B cell (primary cell): ENCODE results near the gene TNIK. TPM values are rescaled to one million over a fixed set of nuclear protein-coding genes. Genes with fewer than 3 reads are reported as not detected.

Experiments used
- ATAC-seq: fragments of 200-7000 bp; cut with Tn5 transposase; one replicate; pipeline ENCODE4 v1.10.0; 2021; ENCODE audit warnings: low read depth, mild to moderate bottlenecking, moderate number of reproducible peaks, moderate library complexity
- CTCF ChIA-PET: fragments of 350-600 bp; sonication (Branson Sonifier 250); formaldehyde crosslinking; loops from one replicate; lab custom pipeline; 2021; ENCODE audit warnings: antibody characterized with exemption, inconsistent platforms; lab: Charles Lee
- POLR2A ChIA-PET: fragments of 350-600 bp; sonication (Branson Sonifier 250); formaldehyde crosslinking; loops from one replicate; lab custom pipeline; 2021; ENCODE audit warnings: antibody characterized with exemption; lab: Charles Lee
- DNase-seq: peaks from one replicate; pipeline ENCODE4 v3.0.0; 2013
- H2AFZ ChIP-seq: 2 replicates; pipeline ENCODE4 v1.6.1; 2012; ENCODE audit warnings: mild to moderate bottlenecking, low read depth, low read length; ENCODE audit not compliant: insufficient read depth, poor library complexity, severe bottlenecking
- H3K27ac ChIP-seq, 2 donors: 1 replicate in 1 of 2; 2 replicates in 1 of 2; pipeline ENCODE4 v1.5.1; 2012 to 2013; ENCODE audit warnings: low read length in 2 of 2, mild to moderate bottlenecking in 2 of 2, moderate library complexity in 1 of 2
- H3K27me3 ChIP-seq, 4 experiments: fragments of 200-600 bp in 1 of 4; sonication (generic) in 1 of 4; replicated peaks in 1 of 4; 1 replicate in 2 of 4; 2 replicates in 2 of 4; pipeline versions ENCODE4 v1.6.1 to v1.7.0; 2013 to 2016; ENCODE audit warnings: low read length in 3 of 4, mild to moderate bottlenecking in 2 of 4, mixed read lengths in 1 of 4, moderate library complexity in 1 of 4; ENCODE audit not compliant: insufficient read depth in 4 of 4, control insufficient read depth in 3 of 4; ENCODE audit errors: control extremely low read depth in 1 of 4
- H3K36me3 ChIP-seq, 2 experiments: replicated peaks in 1 of 2; 1 replicate in 1 of 2; 2 replicates in 1 of 2; pipeline versions ENCODE4 v1.6.1 to v1.7.1; 2013; ENCODE audit warnings: low read length in 1 of 2; ENCODE audit not compliant: insufficient read depth in 2 of 2, control insufficient read depth in 1 of 2; ENCODE audit errors: control extremely low read depth in 1 of 2, extremely low read depth in 1 of 2
- H3K4me1 ChIP-seq, 2 donors: fragments of 200-600 bp in 1 of 2; sonication (generic) in 1 of 2; 1 replicate in 1 of 2; 2 replicates in 1 of 2; pipeline versions ENCODE4 v1.5.1 to v1.6.1; 2013 to 2017; ENCODE audit warnings: low read length in 2 of 2; ENCODE audit not compliant: control insufficient read depth in 2 of 2, insufficient read depth in 2 of 2
- H3K4me2 ChIP-seq: replicated peaks from 2 replicates; pipeline ENCODE3; 2012; ENCODE audit warnings: mild to moderate bottlenecking, low read depth, low read length; ENCODE audit not compliant: poor library complexity, severe bottlenecking
- H3K4me3 ChIP-seq, 5 experiments: fragments of 200-600 bp in 1 of 5; sonication (generic) in 1 of 5; 1 replicate in 3 of 5; 2 replicates in 2 of 5; pipeline versions ENCODE4 v1.5.1 to v1.7.0; 2011 to 2016; ENCODE audit warnings: low read length in 4 of 5, mild to moderate bottlenecking in 4 of 5, low read depth in 2 of 5, control low read depth in 1 of 5, moderate library complexity in 1 of 5; ENCODE audit not compliant: insufficient read depth in 1 of 5; ENCODE audit errors: control extremely low read depth in 1 of 5, extremely low read depth in 1 of 5
- H3K79me2 ChIP-seq: fragments of 200-600 bp; sonication (generic); one replicate; pipeline ENCODE4 v1.6.0; 2016; ENCODE audit warnings: low read length; ENCODE audit not compliant: control insufficient read depth, insufficient read depth
- H3K9ac ChIP-seq: fragments of 200-600 bp; sonication (generic); 2 replicates; pipeline ENCODE4 v1.6.1; 2017; ENCODE audit warnings: mild to moderate bottlenecking, low read length, moderate library complexity
- H3K9me3 ChIP-seq, 3 donors: one replicate each; pipeline versions ENCODE4 v1.6.1 to v1.7.1; 2013; ENCODE audit warnings: low read length in 2 of 3; ENCODE audit not compliant: control insufficient read depth in 2 of 3, insufficient read depth in 1 of 3; ENCODE audit errors: control extremely low read depth in 1 of 3
- H4K20me1 ChIP-seq: 2 replicates; pipeline ENCODE4 v1.6.0; 2012; ENCODE audit warnings: mild to moderate bottlenecking, low read length; ENCODE audit not compliant: insufficient read depth, control insufficient read depth, poor library complexity, severe bottlenecking
- H3K27ac Mint-ChIP-seq: one replicate; pipeline ENCODE4 v1.8.0; 2021; ENCODE audit warnings: mixed read lengths
- H3K27me3 Mint-ChIP-seq: one replicate; pipeline ENCODE4 v1.8.0; 2021; ENCODE audit warnings: mixed read lengths
- H3K4me1 Mint-ChIP-seq: one replicate; pipeline ENCODE4 v1.8.0; 2021; ENCODE audit warnings: mixed read lengths
- H3K4me3 Mint-ChIP-seq: one replicate; pipeline ENCODE4 v1.8.0; 2021; ENCODE audit warnings: mixed read lengths
- H3K9me3 Mint-ChIP-seq: one replicate; pipeline ENCODE4 v1.8.0; 2022; ENCODE audit warnings: mixed read lengths; ENCODE audit not compliant: insufficient read depth
- EZH2 ChIP-seq: IDR thresholded peaks from 2 replicates; pipeline ENCODE4 v1.6.1; 2012; ENCODE audit warnings: borderline replicate concordance, low read depth, mild to moderate bottlenecking, moderate library complexity, low read length; ENCODE audit not compliant: insufficient read depth, poor library complexity, severe bottlenecking
- WGBS: methylation state at CpG from one replicate; pipeline ENCODE4 v1.1.5; 2013; ENCODE audit warnings: missing lambda C conversion rate; ENCODE audit not compliant: insufficient coverage; 5-methylcytosine and 5-hydroxymethylcytosine counted together
- intact Hi-C: fragments of 100-400 bp; cut with micrococcal nuclease; formaldehyde crosslinking; loops from one replicate; pipeline ENCODE4 v1.10.0; 2022
- polyA plus RNA-seq: library from polyadenylated mRNA; depleted of rRNA; stranded (reverse); fragments of >200 nt; gene quantifications from 2 replicates; pipeline ENCODE4 v1.2.3, GENCODE V29; 2012
- total RNA-seq, 2 donors: library from RNA; stranded (reverse); fragments of 120-200 nt in 1 of 2; gene quantifications; 1 replicate in 1 of 2; 2 replicates in 1 of 2; pipeline versions ENCODE4 v1.2.3 to v1.2.4, GENCODE V29; 2013 to 2022
- TF ChIP-seq, protein P1 (sequence below): fragments of 200-600 bp; IDR thresholded peaks from one replicate; pipeline ENCODE4 v1.8.0; 2022; ENCODE audit warnings: antibody characterized with exemption, mild to moderate bottlenecking

Gene TNIK
- total and polyA plus RNA-seq, 2 donors (not counting 1 experiment from before 2014, with no cell fraction given), result 0.66 to 7.7 TPM

DNA sequence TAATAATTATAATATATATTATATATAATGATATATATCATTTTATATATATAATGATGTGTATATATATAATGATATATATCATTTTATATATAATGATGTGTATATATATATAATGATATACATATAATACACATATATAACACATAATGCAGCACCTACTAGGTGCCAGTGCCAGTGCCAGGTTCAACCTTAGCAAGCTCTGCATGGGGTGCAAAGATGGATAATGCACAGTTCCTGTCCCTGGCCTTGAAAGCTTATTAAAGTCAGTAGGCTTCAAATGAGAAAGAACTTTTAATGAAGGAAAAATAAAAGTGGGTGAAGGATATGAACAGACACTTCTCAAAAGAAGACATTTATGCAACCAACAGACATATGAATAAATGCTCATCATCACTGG lies 240.9 kb downstream of the TNIK start:
- no peaks in the 10 kb centered on the region for H3K4me1 ChIP-seq
- intact Hi-C loops, result no loop called here
- H3K9me3 ChIP-seq, result no peaks in the 10 kb centered on the region
- H3K4me3 ChIP-seq, result no peak overlapping the region
- no peaks in the 10 kb centered on the region for H4K20me1 ChIP-seq
- DNase-seq, result no peak
- Mint-ChIP-seq H3K27me3 (no peaks in the 10 kb centered on the region), H3K4me1 (no peaks in the 10 kb centered on the region), H3K4me3 (no peak overlapping the region), H3K9me3 (peaks cover 2% of the 10 kb centered on the region), H3K27ac (no peak overlapping the region)
- no peaks in the 10 kb centered on the region for H3K27me3 ChIP-seq
- H3K36me3 ChIP-seq, result no peaks in the 10 kb centered on the region
- no peak for ATAC-seq
- no peak for TF ChIP-seq EZH2
- TF ChIP-seq, protein P1, sequence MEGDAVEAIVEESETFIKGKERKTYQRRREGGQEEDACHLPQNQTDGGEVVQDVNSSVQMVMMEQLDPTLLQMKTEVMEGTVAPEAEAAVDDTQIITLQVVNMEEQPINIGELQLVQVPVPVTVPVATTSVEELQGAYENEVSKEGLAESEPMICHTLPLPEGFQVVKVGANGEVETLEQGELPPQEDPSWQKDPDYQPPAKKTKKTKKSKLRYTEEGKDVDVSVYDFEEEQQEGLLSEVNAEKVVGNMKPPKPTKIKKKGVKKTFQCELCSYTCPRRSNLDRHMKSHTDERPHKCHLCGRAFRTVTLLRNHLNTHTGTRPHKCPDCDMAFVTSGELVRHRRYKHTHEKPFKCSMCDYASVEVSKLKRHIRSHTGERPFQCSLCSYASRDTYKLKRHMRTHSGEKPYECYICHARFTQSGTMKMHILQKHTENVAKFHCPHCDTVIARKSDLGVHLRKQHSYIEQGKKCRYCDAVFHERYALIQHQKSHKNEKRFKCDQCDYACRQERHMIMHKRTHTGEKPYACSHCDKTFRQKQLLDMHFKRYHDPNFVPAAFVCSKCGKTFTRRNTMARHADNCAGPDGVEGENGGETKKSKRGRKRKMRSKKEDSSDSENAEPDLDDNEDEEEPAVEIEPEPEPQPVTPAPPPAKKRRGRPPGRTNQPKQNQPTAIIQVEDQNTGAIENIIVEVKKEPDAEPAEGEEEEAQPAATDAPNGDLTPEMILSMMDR, result no peak
- no peak overlapping the region for H3K4me2 ChIP-seq
- no peaks in the 10 kb centered on the region for H3K79me2 ChIP-seq
- H3K27ac ChIP-seq, result no peak overlapping the region
- ChIA-PET CTCF (no interaction called here), POLR2A (no interaction called here)
- H3K9ac ChIP-seq, result no peak overlapping the region
- no peak overlapping the region for H2AFZ ChIP-seq

DNA sequence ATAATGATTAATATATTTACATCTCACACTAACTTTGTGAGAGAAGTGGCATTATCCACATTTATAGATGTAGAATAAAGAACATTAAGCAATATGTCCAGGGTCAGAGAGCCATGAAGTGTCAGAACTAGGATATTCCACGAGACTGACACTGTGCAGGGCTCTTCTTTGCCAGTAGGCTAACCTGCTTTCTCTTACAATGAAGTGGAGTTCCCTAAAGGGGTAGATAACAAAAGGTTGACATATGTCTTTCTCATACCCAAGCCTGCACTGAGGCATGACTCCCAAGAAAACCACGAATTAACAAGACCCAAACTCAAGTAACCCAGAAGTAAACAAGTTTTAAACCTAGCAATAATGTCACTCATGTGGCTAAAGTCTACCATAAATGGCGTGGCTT lies 242.1 kb downstream of the TNIK start:
- no peaks in the 10 kb centered on the region for H3K4me1 Mint-ChIP-seq
- TF ChIP-seq, protein P1, result no peak
- no peak for TF ChIP-seq EZH2
- H3K9me3 Mint-ChIP-seq, result peaks cover 2% of the 10 kb centered on the region
- H3K36me3 ChIP-seq, result no peaks in the 10 kb centered on the region
- ChIA-PET CTCF (interaction anchor here (1.0 kb wide), 1 partner anchor 349 kb away, joined by 4 read pairs; no protein-coding TSS in a partner anchor), POLR2A (no interaction called here)
- H3K27me3 Mint-ChIP-seq, result no peaks in the 10 kb centered on the region
- no CpG with 5 or more reads among the region's 3 CpGs for WGBS
- H3K79me2 ChIP-seq, result no peaks in the 10 kb centered on the region
- intact Hi-C loops, result no loop called here
- H3K27ac ChIP-seq, result no peak overlapping the region
- ATAC-seq (no peak), DNase-seq (no peak)
- H3K27me3 ChIP-seq, result no peaks in the 10 kb centered on the region
- no peaks in the 10 kb centered on the region for H3K9me3 ChIP-seq
- no peaks in the 10 kb centered on the region for H3K4me1 ChIP-seq
- H3K27ac Mint-ChIP-seq, result no peak overlapping the region
- H2AFZ ChIP-seq, result no peak overlapping the region
- H3K4me3 ChIP-seq, result no peak overlapping the region
- H3K4me3 Mint-ChIP-seq, result no peak overlapping the region
- no peak overlapping the region for H3K4me2 ChIP-seq
- H4K20me1 ChIP-seq, result no peaks in the 10 kb centered on the region
- no peak overlapping the region for H3K9ac ChIP-seq
